Prostate gland (tissue), 2 donors: ENCODE results near the gene C14orf132. TPM values are rescaled to one million over a fixed set of nuclear protein-coding genes. Genes with fewer than 3 reads are reported as not detected.

Source experiments
- DNase-seq: peaks from one replicate; pipeline ENCODE4 v3.0.0-alpha.2; 2019; ENCODE audit warnings: low spot score
- H3K27ac ChIP-seq, 2 donors: fragments of 200-600 bp; sonication (generic); 2 replicates each; pipeline ENCODE4 v1.5.1; 2017 to 2019
- H3K27me3 ChIP-seq: fragments of 200-600 bp; sonication (generic); replicated peaks from 2 replicates; pipeline ENCODE4 v1.5.1; 2019; ENCODE audit not compliant: insufficient read depth
- H3K36me3 ChIP-seq, 2 donors: fragments of 200-600 bp; sonication (generic); 1 replicate in 1 of 2; 2 replicates in 1 of 2; pipeline versions ENCODE4 v1.5.1 to v1.8.1; 2017 to 2019
- H3K4me1 ChIP-seq: fragments of 200-600 bp; sonication (generic); replicated peaks from 2 replicates; pipeline ENCODE4 v1.5.1; 2019
- H3K4me3 ChIP-seq, 2 donors: fragments of 200-600 bp; sonication (generic); 2 replicates each; pipeline ENCODE4 v1.5.1; 2017 to 2019
- H3K9me3 ChIP-seq: fragments of 200-600 bp; sonication (generic); 2 replicates; pipeline ENCODE4 v1.5.1; 2017
- POLR2A ChIP-seq: fragments of 450-650 bp; IDR thresholded peaks from one replicate; pipeline ENCODE4 v1.6.1; 2016; ENCODE audit warnings: antibody characterized with exemption, mild to moderate bottlenecking
- POLR2AphosphoS5 ChIP-seq: sonication (generic); formaldehyde crosslinking; IDR thresholded peaks from one replicate; pipeline ENCODE4 v1.6.1; 2017; ENCODE audit warnings: antibody characterized with exemption
- WGBS: methylation state at CpG from one replicate; pipeline ENCODE4 v1.1.5; 2018; 5-methylcytosine and 5-hydroxymethylcytosine counted together
- intact Hi-C: fragments of 100-400 bp; cut with DNase I; formaldehyde crosslinking; loops from one replicate; pipeline ENCODE4 v1.14.2; 2022
- total RNA-seq, 2 donors: library from RNA; depleted of rRNA; stranded (reverse); fragments of >200 nt; gene quantifications; one replicate each; pipeline ENCODE4 v1.1.0, GENCODE V29; 2016
- TF ChIP-seq, protein P1 (sequence below), 4 experiments: fragments of 200-600 bp in 2 of 4; fragments of 450-650 bp in 2 of 4; sonication (generic) in 2 of 4; IDR thresholded peaks; 1 replicate in 3 of 4; 2 replicates in 1 of 4; pipeline ENCODE4 v1.5.1; 2016 to 2019; ENCODE audit warnings: antibody characterized with exemption in 4 of 4, mild to moderate bottlenecking in 2 of 4, moderate library complexity in 2 of 4

C14orf132 gene
- total RNA-seq, 2 donors from 2014 or later, result 6.6 to 7.8 TPM

DNA sequence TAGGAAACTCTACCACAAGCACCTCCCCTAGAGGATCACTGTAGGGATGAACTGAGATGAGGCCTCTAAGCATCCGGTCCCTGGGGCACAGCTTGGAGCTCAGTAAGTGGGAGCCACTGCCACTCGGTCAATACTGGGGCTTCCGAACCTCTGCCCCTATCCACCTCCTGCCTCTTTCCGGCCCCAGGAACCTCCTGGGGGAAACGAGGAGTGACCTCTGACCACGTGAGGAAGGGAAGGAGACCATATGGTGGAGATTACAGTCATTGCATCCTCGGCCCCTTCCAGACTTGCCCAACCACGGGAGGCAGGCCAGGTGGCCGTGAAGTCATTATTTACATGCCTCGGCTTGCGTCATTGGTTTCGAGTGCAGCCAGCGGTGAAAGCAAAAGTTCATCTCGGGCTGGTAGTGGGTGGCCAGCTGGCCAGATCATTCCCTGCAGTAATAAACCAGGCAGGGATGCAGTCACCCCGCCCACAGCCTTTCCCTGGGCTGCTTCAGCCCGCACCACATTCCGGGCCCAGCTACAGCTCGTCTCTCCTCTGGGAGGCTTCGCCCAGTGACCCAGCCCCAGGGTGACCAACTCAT is 65.4 kb downstream of the C14orf132 start:
- 52% methylated on average over 12 of the region's 19 CpGs for WGBS
- Histone ChIP-seq H3K36me3 (no peaks in the 10 kb centered on the region), H3K27me3 (no peaks in the 10 kb centered on the region), H3K4me1 (no peaks in the 10 kb centered on the region), H3K27ac (peak overlapping the region in 1 of 2 donors; percentile 26), H3K4me3 (no peak overlapping the region), H3K9me3 (no peaks in the 10 kb centered on the region)
- no peak for DNase-seq
- intact Hi-C loops, result loop anchor here (5.0 kb wide), 1 partner anchor 318 kb away; no protein-coding TSS in a partner anchor
- TF ChIP-seq POLR2A (no peak), POLR2AphosphoS5 (peak; percentile 56)
- TF ChIP-seq, protein P1, sequence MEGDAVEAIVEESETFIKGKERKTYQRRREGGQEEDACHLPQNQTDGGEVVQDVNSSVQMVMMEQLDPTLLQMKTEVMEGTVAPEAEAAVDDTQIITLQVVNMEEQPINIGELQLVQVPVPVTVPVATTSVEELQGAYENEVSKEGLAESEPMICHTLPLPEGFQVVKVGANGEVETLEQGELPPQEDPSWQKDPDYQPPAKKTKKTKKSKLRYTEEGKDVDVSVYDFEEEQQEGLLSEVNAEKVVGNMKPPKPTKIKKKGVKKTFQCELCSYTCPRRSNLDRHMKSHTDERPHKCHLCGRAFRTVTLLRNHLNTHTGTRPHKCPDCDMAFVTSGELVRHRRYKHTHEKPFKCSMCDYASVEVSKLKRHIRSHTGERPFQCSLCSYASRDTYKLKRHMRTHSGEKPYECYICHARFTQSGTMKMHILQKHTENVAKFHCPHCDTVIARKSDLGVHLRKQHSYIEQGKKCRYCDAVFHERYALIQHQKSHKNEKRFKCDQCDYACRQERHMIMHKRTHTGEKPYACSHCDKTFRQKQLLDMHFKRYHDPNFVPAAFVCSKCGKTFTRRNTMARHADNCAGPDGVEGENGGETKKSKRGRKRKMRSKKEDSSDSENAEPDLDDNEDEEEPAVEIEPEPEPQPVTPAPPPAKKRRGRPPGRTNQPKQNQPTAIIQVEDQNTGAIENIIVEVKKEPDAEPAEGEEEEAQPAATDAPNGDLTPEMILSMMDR (IDR thresholded peaks at IDR 0.05), result no peak

GRCh38 chr14:96105089-96105925 is 66.1 kb downstream of the C14orf132 start:
- H3K27me3 ChIP-seq, result no peaks in the 10 kb centered on the region
- 86% methylated on average over 16 of the region's 16 CpGs for whole genome bisulfite sequencing
- DNase-seq, result no peak
- no peaks in the 10 kb centered on the region for H3K4me1 ChIP-seq
- H3K9me3 ChIP-seq, result no peaks in the 10 kb centered on the region
- intact Hi-C loops, result no loop called here
- no peaks in the 10 kb centered on the region for H3K36me3 ChIP-seq
- TF ChIP-seq POLR2A, result no peak
- TF ChIP-seq, protein P1 (IDR thresholded peaks at IDR 0.05), result no peak
- no peak for TF ChIP-seq POLR2AphosphoS5
- H3K4me3 ChIP-seq, result no peak overlapping the region
- H3K27ac ChIP-seq, result peak overlapping the region in 1 of 2 donors; percentile 26

DNA sequence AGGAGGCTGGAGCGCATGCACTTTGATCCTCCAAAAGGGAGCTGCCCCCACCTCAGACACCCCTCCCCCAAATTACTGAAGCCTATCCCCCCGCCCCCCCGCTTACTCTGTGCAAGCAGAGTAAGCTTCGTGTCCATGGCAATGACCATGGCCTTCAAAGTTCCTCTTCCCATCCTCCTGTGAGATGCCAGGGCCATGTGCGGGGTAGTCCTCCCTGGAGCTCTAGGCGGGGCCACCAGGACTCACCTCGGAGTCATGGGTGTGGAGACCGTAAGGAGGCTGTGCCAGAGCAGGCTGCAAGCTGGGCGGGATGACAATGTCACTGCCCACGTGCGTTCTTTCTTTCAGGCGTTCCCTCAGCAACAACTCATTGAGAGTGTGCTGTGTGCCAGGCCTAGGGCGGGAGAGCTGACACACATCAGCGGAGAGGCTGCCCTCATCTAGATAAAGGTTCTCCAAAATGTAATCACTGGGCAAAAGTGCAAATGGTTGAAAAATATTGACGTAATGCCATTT is 66.8 kb downstream of the C14orf132 start:
- no peaks in the 10 kb centered on the region for H3K9me3 ChIP-seq
- H3K27me3 ChIP-seq, result no peaks in the 10 kb centered on the region
- WGBS, result 72% methylated on average over 15 of the region's 15 CpGs
- no peak for DNase-seq
- no peaks in the 10 kb centered on the region for H3K36me3 ChIP-seq
- intact Hi-C loops, result no loop called here
- H3K4me1 ChIP-seq, result no peaks in the 10 kb centered on the region
- no peak for TF ChIP-seq POLR2AphosphoS5
- TF ChIP-seq, protein P1 (IDR thresholded peaks at IDR 0.05), result no peak
- TF ChIP-seq POLR2A, result no peak
- no peak overlapping the region for H3K4me3 ChIP-seq
- no peak overlapping the region for H3K27ac ChIP-seq

- Histone ChIP-seq H3K4me3 (no peak overlapping the region), H3K4me1 (no peaks in the 10 kb centered on the region), H3K9me3 (no peaks in the 10 kb centered on the region), H3K27ac (no peak overlapping the region), H3K36me3 (no peaks in the 10 kb centered on the region), H3K27me3 (no peaks in the 10 kb centered on the region)
- intact Hi-C loops, result no loop called here
- 93% methylated on average over 6 of the region's 6 CpGs for WGBS
- TF ChIP-seq POLR2A (no peak), POLR2AphosphoS5 (no peak)
- TF ChIP-seq, protein P1 (IDR thresholded peaks at IDR 0.05), result no peak
- no peak for DNase-seq
Observed at GRCh38 chr14:96106891-96107290, 67.7 kb downstream of the C14orf132 start.
